ENCODE data around the gene OBSCN.

GRCh38 chr1:228320394-228320793 is 112.5 kb downstream of the OBSCN start:
- TF ChIP-seq CTCF (conservative IDR thresholded peaks at IDR 0.05; ENCODE audit: low read length) (no peak), EZH2phosphoT487 (IDR thresholded peaks at IDR 0.05; ENCODE audit: borderline replicate concordance, low read depth, low read length) (no peak)

All from OCI-LY7 (cell line).